ENCODE measurements around the gene HADHB. TPM values are rescaled to one million over a fixed set of nuclear protein-coding genes. Genes with fewer than 3 reads are reported as not detected.

The HADHB gene
- total RNA-seq = 1,000 to 10,000 TPM in 1 of 4 donors, 100 to 1,000 TPM in 3; 562 to 1,153 (median 698) TPM
- 100 to 1,000 TPM; 447 to 626 (median 616) TPM for polyA plus RNA-seq
- long read RNA-seq, donor 1, transcript HADHB-208 (15 exons, 2,142 nt) = minor isoform, 9 of 565 reads
- long read RNA-seq, donor 1, transcript HADHB-201 (16 exons, 2,044 nt) = major isoform, 497 of 565 reads
- long read RNA-seq, donor 1, partial matches to known transcripts = 32 of 565 reads
- long read RNA-seq, donor 1, other reads (novel, unspliced or antisense) = 25 of 565 reads
- long read RNA-seq, donor 2, transcript HADHB-201 (16 exons, 2,044 nt) = major isoform, 1,520 of 1,764 reads
- long read RNA-seq, donor 2, transcript HADHB-208 (15 exons, 2,142 nt) = minor isoform, 9 of 1,764 reads
- long read RNA-seq, donor 2, partial matches to known transcripts = 139 of 1,764 reads
- long read RNA-seq, donor 2, other reads (novel, unspliced or antisense) = 92 of 1,764 reads

DNA sequence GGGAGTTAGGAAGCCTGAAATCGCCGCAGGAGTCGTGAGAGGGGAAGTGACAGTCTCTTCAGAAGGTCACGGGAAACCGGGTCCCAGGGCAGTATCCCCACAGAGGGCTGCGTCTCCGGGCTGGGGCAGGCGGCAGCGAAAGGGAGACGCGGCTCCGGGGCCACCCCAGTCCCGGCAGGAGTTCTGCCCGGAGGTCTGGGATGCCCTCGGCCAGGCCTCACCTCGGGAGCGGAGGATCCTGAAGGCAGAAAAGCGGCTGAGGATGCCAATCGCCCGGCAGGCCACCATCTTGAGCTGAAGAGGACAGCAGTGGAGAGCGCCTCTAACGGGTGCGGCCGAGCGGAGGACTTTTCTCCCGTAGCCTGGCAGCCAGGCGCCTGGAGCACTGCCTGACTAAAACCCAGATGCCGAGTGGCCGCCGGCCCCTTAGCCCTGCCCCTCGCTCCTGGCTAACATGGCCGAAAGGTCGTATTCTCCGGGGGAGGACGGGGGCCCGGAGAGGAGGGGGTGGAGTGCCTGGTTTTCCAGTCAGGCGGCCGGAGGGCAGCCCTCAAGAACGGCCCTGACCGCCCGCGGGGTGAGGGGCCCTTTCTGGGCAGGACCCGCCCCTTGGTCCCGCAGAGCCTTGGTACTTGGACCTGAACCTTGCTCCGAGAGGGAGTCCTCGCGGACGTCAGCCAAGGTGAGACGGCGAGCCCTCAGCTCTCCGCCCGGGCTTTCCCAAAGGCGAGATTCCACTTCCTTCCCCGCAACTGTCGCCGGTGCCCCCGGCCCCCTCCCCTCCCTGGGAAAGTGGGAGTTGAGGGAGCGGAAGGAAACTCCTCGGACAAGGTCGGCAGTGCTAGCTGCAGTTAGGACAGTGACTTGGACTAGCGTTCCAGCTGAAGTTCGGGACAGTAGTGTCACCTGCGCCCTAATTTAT lies at the start of gene HADHB, which contains the start of gene HADHA:
Gene HADHB, plus strand, starts transcription at position 631 of the 922 bp plus-strand sequence. CDS start 9,316 bp downstream, outside the sequence.
Gene HADHA, minus strand, starts transcription at position 324 of the 922 bp plus-strand sequence. Its CDS starts 36 bp downstream, at position 288.
- TF ChIP-seq, protein P1, sequence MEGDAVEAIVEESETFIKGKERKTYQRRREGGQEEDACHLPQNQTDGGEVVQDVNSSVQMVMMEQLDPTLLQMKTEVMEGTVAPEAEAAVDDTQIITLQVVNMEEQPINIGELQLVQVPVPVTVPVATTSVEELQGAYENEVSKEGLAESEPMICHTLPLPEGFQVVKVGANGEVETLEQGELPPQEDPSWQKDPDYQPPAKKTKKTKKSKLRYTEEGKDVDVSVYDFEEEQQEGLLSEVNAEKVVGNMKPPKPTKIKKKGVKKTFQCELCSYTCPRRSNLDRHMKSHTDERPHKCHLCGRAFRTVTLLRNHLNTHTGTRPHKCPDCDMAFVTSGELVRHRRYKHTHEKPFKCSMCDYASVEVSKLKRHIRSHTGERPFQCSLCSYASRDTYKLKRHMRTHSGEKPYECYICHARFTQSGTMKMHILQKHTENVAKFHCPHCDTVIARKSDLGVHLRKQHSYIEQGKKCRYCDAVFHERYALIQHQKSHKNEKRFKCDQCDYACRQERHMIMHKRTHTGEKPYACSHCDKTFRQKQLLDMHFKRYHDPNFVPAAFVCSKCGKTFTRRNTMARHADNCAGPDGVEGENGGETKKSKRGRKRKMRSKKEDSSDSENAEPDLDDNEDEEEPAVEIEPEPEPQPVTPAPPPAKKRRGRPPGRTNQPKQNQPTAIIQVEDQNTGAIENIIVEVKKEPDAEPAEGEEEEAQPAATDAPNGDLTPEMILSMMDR (IDR thresholded peaks at IDR 0.05) = no peak
- H3K27me3 ChIP-seq (ENCODE audit: insufficient read depth in 3 of 3, low read length in 2 of 3) = no peaks in the 10 kb centered on the region
- 0% methylated on average over 55 to 63 of the region's 63 CpGs for WGBS, 3 donors
- H3K36me3 ChIP-seq (ENCODE audit: insufficient read depth in 1 of 2, low read depth in 1 of 2) = no peaks in the 10 kb centered on the region
- H3K4me1 ChIP-seq = peaks cover 67% of the 10 kb centered on the region
- H3K27ac ChIP-seq = peak within 1 kb of the TSS; percentile 96
- intact Hi-C loops (cut with DNase I) = loop anchor here (5.0 kb wide), 2 partner anchors 33 to 83 kb away; no protein-coding TSS in a partner anchor
- peak within 1 kb of the TSS; percentile 79 for H3K4me3 ChIP-seq
- ATAC-seq (peak; percentile 83 to 90 (median 86)), DNase-seq (peak; percentile 93 to 96)
- H3K9me3 ChIP-seq = no peaks in the 10 kb centered on the region

DNA sequence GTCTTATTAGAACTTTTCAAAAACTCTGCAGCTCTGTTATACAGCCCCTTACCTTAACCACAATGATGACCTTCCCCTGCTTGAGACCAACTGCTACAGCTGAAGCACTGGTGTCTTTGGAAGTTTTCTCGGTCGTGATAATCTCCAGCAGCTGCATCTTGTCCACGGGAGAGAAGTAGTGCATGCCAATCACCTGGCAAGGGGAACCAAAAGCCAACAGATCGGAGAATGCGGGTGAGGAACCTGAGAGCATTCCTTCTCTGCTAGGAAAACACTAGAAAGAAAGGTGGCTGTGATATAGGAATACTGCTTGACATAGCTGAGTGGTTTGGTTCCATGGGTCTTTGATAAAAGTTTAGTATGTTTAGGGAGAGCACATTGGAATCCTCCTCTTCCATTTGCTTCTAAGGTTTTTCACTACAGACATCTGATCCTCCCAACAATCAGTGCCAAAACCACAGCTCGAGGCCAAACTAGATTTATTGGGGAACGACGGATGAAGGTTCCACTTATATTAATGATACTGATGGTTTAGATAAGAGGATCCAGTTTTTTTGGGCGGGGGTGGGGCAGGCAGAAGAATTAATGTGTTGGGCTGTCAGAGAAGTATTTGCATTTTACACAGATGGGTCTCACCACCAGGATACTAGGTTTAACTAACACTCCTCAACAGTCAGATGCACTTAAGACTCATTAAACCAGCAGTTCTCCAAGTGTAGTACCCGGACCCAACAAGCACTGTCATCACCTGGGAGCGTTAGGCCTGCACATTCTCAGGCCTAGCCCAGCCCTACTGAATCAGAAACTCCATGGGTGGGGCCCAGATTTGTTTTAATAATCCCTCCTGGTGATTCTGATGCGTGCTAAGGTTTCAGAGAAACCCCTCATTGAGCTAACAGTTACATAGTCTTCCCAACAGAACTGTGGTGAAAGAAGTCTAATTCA lies 49.4 kb upstream of the HADHB start:
- ATAC-seq = no peak
- peaks cover 12% of the 10 kb centered on the region for H3K4me1 ChIP-seq
- TF ChIP-seq, protein P1 (IDR thresholded peaks at IDR 0.05) = no peak
- intact Hi-C loops (cut with DNase I) = no loop called here
- H3K27me3 ChIP-seq (ENCODE audit: insufficient read depth in 3 of 3, low read length in 2 of 3) = no peaks in the 10 kb centered on the region
- no peak for DNase-seq
- H3K4me3 ChIP-seq = no peak overlapping the region
- no peaks in the 10 kb centered on the region for H3K9me3 ChIP-seq
- no peak overlapping the region for H3K27ac ChIP-seq
- 46 to 62% (median 51%) methylated on average over 12 of the region's 12 CpGs for WGBS, 3 donors
- H3K36me3 ChIP-seq (ENCODE audit: insufficient read depth in 1 of 2, low read depth in 1 of 2) = peaks cover 33 to 100% of the 10 kb centered on the region in 2 donors

DNA sequence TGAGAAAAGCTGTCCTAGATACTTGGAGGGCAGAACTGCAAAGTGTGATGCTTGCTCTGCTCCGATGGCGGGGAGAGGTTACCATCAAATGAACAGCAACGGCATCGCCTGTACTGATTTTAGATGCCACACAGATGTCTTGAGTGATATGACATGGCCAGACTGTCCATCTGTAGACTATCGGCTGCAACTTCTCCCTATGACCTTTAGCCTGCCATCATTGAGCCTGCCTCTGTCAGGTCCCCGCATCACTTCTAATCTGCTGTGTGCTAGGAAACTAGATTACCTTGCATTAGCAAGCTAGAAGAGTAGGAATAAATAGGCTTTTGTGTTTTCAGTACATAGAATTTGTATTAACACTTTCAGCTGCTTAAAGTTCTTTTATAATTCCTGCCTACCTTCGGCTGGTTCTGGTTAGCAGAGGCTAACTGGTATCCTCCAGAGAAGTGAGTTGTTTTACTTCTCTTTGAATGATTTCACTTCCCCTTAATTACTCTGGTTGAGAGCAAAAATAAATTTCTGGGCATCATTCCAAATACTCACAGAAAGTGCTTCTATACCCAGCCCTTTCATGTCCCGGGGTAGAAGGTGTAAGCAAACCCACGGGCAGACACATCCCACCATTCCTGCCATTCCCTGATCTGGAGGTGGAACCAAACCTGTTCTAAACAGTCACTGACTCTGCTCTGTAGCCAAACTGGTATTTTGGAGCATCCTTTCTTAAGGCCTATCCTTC lies 47.9 kb upstream of the HADHB start:
- Histone ChIP-seq H3K4me3 (no peak overlapping the region), H3K4me1 (peaks cover 12% of the 10 kb centered on the region), H3K27me3 (ENCODE audit: insufficient read depth in 3 of 3, low read length in 2 of 3) (no peaks in the 10 kb centered on the region), H3K36me3 (ENCODE audit: insufficient read depth in 1 of 2, low read depth in 1 of 2) (peaks cover 37 to 100% of the 10 kb centered on the region in 2 donors), H3K27ac (no peak overlapping the region), H3K9me3 (no peaks in the 10 kb centered on the region)
- DNase-seq = no peak
- intact Hi-C loops (cut with DNase I) = no loop called here
- 78 to 82% (median 79%) methylated on average over 9 of the region's 9 CpGs for WGBS, 3 donors
- ATAC-seq = no peak
- TF ChIP-seq, protein P1 (IDR thresholded peaks at IDR 0.05) = no peak

All from psoas muscle (tissue), 8 donors.